ENCODE data around the gene BMS1. TPM values are rescaled to one million over a fixed set of nuclear protein-coding genes. Genes with fewer than 3 reads are reported as not detected.
"Not testable (repeated sequence)": the region's sequence is repeated elsewhere in the genome, so short reads cannot be mapped to it uniquely, and the experiment has no call there.

The BMS1 gene
- total RNA-seq, 1 experiment from 2014 or later, result 40.0 TPM

DNA sequence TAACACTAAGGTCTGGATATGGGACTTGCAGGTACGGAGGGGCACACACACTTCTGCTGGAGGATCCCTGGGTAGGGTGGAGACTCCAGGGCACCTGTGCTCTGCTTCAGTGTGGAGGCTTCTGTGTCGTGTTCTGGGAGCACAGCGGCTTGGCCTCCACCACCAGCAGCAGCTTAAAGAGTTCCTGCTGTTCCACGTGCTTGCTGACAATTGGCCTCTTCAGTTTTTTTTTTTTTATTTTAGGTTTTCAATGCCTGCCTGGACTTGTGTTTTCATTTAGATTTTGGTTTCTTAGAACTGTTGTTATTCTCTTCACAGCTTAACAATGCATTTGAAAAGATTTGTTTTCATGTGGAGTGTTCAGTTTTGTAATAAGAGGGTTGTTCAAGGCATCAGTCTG lies 45.8 kb downstream of the BMS1 start:
- H3K9me2 ChIP-seq (ENCODE audit: insufficient read depth); H4K20me1 ChIP-seq (ENCODE audit: insufficient read depth); H3K4me2 ChIP-seq (ENCODE audit: low read length); RAD21 ChIA-PET (ENCODE audit: low non-redundant PET in 1 of 2, low total read pairs in 2 of 2, uncharacterized antibody in 2 of 2, unreplicated experiment in 2 of 2); H3K4me1 ChIP-seq (ENCODE audit: control insufficient read depth in 1 of 2, insufficient read depth in 2 of 2, low read length in 2 of 2); H3K9ac ChIP-seq (ENCODE audit: low read length); DNase-seq (ENCODE audit: low read depth, low spot score); POLR2A ChIA-PET; CTCF ChIA-PET; BruUV-seq (replicated peaks); H3K27me3 ChIP-seq (ENCODE audit: insufficient read depth, low read length); H3K27ac ChIP-seq (ENCODE audit: low read depth, low read length); ATAC-seq; intact Hi-C loops (cut with micrococcal nuclease); H2AFZ ChIP-seq (ENCODE audit: low read depth, low read length, poor library complexity, severe bottlenecking); H3K9me3 ChIP-seq (ENCODE audit: control insufficient read depth in 1 of 2, insufficient read depth in 1 of 2, low read depth in 1 of 2, low read length in 2 of 2); H3K4me3 ChIP-seq (replicated peaks in 1 of 2; ENCODE audit: low read depth in 1 of 2, low read length in 2 of 2): not testable (repeated sequence)
- peaks cover 41% of the 10 kb centered on the region for H3K79me2 ChIP-seq (ENCODE audit: insufficient read depth, low read length)
- peaks cover 15 to 37% of the 10 kb centered on the region in 2 experiments for H3K36me3 ChIP-seq (ENCODE audit: control insufficient read depth in 1 of 2, insufficient read depth in 2 of 2, low read length in 2 of 2)

DNA sequence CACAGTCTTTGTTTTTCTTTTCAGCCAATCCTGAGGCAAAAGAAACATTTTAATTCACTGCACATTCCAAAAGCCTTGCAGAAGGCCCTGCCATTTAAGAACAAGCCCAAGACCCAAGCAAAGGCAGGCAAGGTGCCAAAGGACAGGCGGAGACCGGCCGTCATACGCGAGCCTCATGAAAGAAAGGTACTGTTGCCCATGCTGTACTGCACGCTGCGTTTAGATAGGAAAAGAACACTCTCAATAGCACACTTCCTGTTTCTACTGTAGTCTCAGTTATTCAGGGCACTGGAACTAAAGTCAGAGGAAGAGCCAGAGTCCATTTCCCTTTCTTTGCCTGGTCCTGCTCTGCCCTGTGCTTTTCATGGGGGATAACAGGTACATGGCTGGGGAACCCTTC lies 47.6 kb downstream of the BMS1 start:
- no peak for DNase-seq (ENCODE audit: low read depth, low spot score)
- no peak overlapping the region for H3K27ac ChIP-seq (ENCODE audit: low read depth, low read length)
- no peak for TF ChIP-seq CEBPB (IDR thresholded peaks at IDR 0.05; ENCODE audit: low read depth)
- no peak for TF ChIP-seq SRF (IDR thresholded peaks at IDR 0.05; ENCODE audit: low read depth)
- TF ChIP-seq SP1 (IDR thresholded peaks at IDR 0.05; ENCODE audit: low read depth), result no peak
- TF ChIP-seq FOSL1 (IDR thresholded peaks at IDR 0.05; ENCODE audit: low read depth), result no peak
- no peak for TF ChIP-seq SIN3A (IDR thresholded peaks at IDR 0.05; ENCODE audit: low read depth)
- TF ChIP-seq ZBTB33 (IDR thresholded peaks at IDR 0.05; ENCODE audit: extremely low read depth, insufficient replicate concordance, low read length), result no peak
- TF ChIP-seq MAX (IDR thresholded peaks at IDR 0.05), result no peak
- TF ChIP-seq, protein P1, sequence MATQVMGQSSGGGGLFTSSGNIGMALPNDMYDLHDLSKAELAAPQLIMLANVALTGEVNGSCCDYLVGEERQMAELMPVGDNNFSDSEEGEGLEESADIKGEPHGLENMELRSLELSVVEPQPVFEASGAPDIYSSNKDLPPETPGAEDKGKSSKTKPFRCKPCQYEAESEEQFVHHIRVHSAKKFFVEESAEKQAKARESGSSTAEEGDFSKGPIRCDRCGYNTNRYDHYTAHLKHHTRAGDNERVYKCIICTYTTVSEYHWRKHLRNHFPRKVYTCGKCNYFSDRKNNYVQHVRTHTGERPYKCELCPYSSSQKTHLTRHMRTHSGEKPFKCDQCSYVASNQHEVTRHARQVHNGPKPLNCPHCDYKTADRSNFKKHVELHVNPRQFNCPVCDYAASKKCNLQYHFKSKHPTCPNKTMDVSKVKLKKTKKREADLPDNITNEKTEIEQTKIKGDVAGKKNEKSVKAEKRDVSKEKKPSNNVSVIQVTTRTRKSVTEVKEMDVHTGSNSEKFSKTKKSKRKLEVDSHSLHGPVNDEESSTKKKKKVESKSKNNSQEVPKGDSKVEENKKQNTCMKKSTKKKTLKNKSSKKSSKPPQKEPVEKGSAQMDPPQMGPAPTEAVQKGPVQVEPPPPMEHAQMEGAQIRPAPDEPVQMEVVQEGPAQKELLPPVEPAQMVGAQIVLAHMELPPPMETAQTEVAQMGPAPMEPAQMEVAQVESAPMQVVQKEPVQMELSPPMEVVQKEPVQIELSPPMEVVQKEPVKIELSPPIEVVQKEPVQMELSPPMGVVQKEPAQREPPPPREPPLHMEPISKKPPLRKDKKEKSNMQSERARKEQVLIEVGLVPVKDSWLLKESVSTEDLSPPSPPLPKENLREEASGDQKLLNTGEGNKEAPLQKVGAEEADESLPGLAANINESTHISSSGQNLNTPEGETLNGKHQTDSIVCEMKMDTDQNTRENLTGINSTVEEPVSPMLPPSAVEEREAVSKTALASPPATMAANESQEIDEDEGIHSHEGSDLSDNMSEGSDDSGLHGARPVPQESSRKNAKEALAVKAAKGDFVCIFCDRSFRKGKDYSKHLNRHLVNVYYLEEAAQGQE (IDR thresholded peaks at IDR 0.05; ENCODE audit: low read depth), result no peak
- no peak for TF ChIP-seq POLR2AphosphoS5 (IDR thresholded peaks at IDR 0.05; ENCODE audit: low read depth, low read length)
- no peak for TF ChIP-seq CBX3 (IDR thresholded peaks at IDR 0.05; ENCODE audit: low read depth)
- TF ChIP-seq ATF3 (IDR thresholded peaks at IDR 0.05), result no peak
- H3K4me3 ChIP-seq (replicated peaks in 1 of 2; ENCODE audit: low read depth in 1 of 2, low read length in 2 of 2), result no peak overlapping the region
- ChIA-PET CTCF (no interaction called here), RAD21 (ENCODE audit: low non-redundant PET in 1 of 2, low total read pairs in 2 of 2, uncharacterized antibody in 2 of 2, unreplicated experiment in 2 of 2) (no interaction called here), POLR2A (no interaction called here)
- H3K4me2 ChIP-seq (ENCODE audit: low read length), result no peak overlapping the region
- H4K20me1 ChIP-seq (ENCODE audit: insufficient read depth), result no peaks in the 10 kb centered on the region
- no peaks in the 10 kb centered on the region for H3K9me3 ChIP-seq (ENCODE audit: control insufficient read depth in 1 of 2, insufficient read depth in 1 of 2, low read depth in 1 of 2, low read length in 2 of 2)
- intact Hi-C loops (cut with micrococcal nuclease), result no loop called here
- no TSS peak for BruUV-seq (replicated peaks)
- H3K27me3 ChIP-seq (ENCODE audit: insufficient read depth, low read length), result no peaks in the 10 kb centered on the region
- H3K79me2 ChIP-seq (ENCODE audit: insufficient read depth, low read length), result peaks cover 29% of the 10 kb centered on the region
- H3K4me1 ChIP-seq (ENCODE audit: control insufficient read depth in 1 of 2, insufficient read depth in 2 of 2, low read length in 2 of 2), result peaks cover 0 to 3% of the 10 kb centered on the region in 2 experiments; a peak in 1 of 4 replicates
- ATAC-seq, result no peak
- H3K9ac ChIP-seq (ENCODE audit: low read length), result no peak overlapping the region
- H3K36me3 ChIP-seq (ENCODE audit: control insufficient read depth in 1 of 2, insufficient read depth in 2 of 2, low read length in 2 of 2), result peaks cover 8 to 24% of the 10 kb centered on the region in 2 experiments; a peak in 1 of 4 replicates
- no peaks in the 10 kb centered on the region for H3K9me2 ChIP-seq (ENCODE audit: insufficient read depth)
- no peak overlapping the region for H2AFZ ChIP-seq (ENCODE audit: low read depth, low read length, poor library complexity, severe bottlenecking)
